D721Med (cell line): ENCODE results near the gene CDC25C.
A peak's percentile ranks its signal among the peaks of the same experiment; 100 is the strongest.

Experiments
- DNase-seq: peaks from one replicate; pipeline ENCODE4 v3.0.0; 2011; ENCODE audit warnings: low spot score; ENCODE audit not compliant: insufficient read length
- FAIRE-seq: peaks from 2 replicates; lab custom pipeline; 2011; peaks lifted over from hg19 to GRCh38; lab: Jason Lieb, UNC
- TF ChIP-seq, protein P1 (sequence below): IDR thresholded peaks from 2 replicates; pipeline ENCODE4 v1.5.1; 2012; ENCODE audit warnings: mild to moderate bottlenecking, control low read depth; ENCODE audit not compliant: insufficient read depth; ENCODE audit errors: missing control alignments

Gene CDC25C

DNA sequence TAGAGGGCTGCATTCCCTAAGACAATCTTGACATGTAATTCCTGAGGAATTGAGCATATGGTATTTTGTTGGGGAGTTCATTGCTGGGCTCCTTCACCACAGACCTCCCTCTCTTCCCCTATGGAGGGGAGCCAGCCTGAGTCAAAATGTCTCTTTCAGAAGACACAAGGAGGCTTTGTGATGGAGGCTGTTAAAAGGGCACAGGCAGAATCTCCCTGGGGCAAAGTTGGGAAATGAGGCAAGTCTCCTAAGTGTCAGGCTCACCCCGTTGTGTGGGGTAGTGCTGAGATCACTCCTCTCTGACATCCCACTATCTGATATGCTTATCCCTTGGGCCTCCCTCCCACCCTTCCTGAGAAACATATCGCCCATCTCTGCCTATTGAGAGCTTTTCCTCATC, 87.8 kb downstream of the CDC25C start:
- FAIRE-seq (no peak), DNase-seq (no peak)
- TF ChIP-seq, protein P1, sequence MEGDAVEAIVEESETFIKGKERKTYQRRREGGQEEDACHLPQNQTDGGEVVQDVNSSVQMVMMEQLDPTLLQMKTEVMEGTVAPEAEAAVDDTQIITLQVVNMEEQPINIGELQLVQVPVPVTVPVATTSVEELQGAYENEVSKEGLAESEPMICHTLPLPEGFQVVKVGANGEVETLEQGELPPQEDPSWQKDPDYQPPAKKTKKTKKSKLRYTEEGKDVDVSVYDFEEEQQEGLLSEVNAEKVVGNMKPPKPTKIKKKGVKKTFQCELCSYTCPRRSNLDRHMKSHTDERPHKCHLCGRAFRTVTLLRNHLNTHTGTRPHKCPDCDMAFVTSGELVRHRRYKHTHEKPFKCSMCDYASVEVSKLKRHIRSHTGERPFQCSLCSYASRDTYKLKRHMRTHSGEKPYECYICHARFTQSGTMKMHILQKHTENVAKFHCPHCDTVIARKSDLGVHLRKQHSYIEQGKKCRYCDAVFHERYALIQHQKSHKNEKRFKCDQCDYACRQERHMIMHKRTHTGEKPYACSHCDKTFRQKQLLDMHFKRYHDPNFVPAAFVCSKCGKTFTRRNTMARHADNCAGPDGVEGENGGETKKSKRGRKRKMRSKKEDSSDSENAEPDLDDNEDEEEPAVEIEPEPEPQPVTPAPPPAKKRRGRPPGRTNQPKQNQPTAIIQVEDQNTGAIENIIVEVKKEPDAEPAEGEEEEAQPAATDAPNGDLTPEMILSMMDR = no peak

DNA sequence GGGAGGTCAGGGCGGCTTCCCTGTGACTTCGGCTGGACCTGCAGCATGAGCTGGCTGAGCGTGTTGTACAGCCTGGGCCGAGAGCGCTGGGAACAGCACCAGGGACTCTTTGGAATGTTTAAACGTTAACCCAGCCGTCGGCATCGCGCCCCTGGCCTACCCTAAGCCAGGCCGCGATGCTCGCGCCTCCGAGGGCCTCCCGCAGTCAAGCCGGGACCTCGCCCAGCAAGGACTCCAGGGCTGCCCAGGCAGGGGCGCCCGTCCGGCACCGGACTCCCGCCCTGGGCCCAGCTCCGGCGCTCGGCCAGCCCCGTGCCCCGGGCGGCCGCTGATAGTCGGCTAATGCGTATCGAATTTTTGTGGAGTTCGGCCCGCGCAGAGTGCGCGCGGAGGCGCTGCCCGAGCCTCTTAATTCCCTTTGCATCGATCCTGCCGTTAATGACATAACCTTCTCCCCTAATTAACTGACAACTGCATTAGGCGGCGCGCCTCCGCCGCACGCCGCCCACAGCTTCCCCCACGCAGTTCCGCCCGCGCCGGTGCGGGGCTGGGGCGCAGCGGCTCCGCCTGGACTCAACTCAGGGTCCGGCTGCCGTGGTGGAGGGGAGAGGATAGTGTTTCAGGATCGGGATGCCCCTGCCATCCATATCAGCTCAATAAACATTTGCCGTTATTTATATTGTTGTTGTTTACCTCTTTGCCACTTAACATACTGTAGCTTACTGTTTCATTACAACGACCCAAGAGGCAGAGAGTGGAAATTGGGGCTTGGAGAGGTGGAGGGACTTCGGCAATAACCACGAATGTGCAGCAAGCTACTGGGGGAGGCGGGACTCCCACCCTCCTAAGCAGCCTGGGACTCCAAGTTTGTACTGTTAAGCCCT, 89.7 kb downstream of the CDC25C start:
- no peak for FAIRE-seq
- DNase-seq = peak; percentile 62
- TF ChIP-seq, protein P1 = no peak

DNA sequence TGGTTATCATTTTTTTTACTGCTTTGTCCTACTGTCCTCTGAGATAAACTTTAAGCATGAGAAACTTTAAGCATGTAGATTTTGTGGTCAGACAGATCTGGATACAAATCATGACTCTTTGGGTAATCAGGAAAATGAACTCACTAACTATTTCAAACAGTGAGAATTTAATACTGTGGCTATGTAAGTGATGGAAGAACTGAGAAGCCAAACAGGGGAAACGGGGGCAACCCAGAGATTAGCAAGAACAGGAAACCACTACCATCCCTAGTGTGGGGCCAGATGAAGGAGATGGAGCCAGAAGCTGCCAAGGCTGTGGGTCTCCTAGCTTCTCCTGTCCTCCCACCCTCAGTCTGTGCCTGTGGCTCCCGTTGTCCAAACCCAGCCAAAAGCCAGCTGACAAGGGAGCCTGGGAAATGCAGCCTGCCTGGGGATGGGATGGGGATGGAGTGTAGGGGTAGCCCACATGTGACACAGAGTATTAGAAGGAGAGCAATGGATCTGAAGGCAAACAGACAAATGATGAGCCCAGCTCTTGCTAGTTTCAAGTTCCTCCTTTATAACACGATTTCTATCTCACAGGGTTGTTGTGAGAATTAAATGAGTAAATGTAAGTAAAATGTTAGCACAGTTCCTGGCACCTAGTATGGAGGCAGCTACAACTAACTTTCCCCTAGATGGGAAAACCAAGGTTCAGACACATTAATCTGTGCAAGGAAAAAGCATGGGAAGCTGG, 90.8 kb downstream of the CDC25C start:
- TF ChIP-seq, protein P1 = no peak
- DNase-seq = no peak
- no peak for FAIRE-seq

- FAIRE-seq (no peak), DNase-seq (no peak)
- TF ChIP-seq, protein P1 = no peak
These were observed 93.6 kb downstream of the CDC25C start for GRCh38 chr5:138238034-138238433.
